Stimulated activated CD8-positive, alpha-beta memory T cell treated with anti-CD3 and anti-CD28 coated beads, Interleukin-12 subunit alpha, Interleukin-12 subunit beta, amount 100 ng/mL, for 24 hours (primary cell): Measurements from ENCODE around the gene HBG1.
"Not testable (repeated sequence)": the region's sequence is repeated elsewhere in the genome, so short reads cannot be mapped to it uniquely, and the experiment has no call there.

Experiments used
- DNase-seq: peaks from one replicate; pipeline ENCODE4 v3.0.0-alpha.2; 2020; ENCODE audit errors: extremely low read depth

The HBG1 gene

DNA sequence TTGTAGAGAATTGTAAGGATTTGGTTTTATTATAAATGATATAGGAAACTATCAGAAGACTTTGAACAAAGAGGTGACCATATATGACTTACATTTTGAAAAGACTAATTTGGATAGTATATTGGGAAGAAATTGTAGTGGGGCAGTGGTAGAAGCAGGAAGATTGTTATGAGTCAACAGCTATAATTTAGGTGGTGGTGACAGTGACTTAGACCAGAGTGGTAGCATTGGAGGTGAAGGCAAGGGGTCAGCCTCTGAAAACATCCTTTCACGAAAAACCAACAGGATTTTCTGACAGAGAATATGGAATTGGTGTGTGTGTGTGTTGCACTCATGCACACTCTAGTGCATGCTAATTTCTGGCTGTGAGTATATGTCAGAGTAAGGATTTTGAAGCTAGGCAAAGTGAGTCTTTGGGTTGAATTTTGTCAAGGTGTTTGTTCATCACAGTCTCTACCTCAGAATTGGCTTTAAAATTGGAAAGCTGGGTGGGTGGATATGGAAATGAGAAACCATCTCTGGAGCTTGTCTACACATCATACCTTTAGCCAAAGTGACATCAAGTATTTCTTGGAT is 28.2 kb upstream of the HBG1 start:
- no peak for DNase-seq

DNA sequence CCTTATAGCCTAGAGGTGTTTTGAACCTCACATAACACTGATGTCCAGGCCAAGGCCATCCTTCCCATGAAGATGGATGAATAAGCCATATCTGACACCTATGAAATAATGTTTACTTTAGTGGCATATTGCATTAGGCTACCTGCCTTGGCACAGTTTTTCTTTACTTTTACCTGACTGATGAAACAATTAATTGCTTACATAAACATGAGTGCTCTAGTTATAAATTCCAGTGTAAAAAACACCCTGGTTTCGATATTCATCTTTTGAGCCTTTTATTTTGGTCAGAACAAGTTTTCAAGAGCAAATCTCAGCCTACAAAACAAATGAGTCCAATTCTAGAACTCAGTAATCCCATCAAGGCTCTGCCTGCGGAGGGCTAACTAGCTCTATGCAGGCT is 27.0 kb upstream of the HBG1 start:
- no peak for DNase-seq

DNA sequence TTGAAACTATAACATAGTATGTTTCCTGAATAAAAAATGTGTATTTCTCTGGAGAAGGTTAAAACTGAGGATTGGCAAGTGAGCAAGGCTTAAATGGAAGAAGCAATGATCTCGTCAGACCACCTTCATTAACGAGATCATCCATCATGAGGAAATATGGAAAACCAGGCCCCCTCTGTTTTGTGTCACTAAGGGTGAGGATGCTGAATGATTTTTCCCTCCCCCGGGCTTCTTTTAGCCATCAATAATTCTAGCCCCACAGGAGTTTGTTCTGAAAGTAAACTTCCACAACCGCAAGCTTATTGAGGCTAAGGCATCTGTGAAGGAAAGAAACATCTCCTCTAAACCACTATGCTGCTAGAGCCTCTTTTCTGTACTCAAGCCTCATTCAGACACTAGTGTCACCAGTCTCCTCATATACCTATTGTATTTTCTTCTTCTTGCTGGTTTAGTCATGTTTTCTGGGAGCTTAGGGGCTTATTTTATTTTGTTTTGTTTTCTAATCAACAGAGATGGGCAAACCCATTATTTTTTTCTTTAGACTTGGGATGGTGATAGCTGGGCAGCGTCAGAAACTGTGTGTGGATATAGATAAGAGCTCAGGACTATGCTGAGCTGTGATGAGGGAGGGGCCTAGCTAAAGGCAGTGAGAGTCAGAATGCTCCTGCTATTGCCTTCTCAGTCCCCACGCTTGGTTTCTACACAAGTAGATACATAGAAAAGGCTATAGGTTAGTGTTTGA is 25.9 kb upstream of the HBG1 start:
- DNase-seq = no peak

- DNase-seq = no peak
These were observed 24.7 kb upstream of the HBG1 start for GRCh38 chr11:5274395-5274794.

GRCh38 chr11:5272395-5273017 is 22.8 kb upstream of the HBG1 start:
- no peak for DNase-seq

DNA sequence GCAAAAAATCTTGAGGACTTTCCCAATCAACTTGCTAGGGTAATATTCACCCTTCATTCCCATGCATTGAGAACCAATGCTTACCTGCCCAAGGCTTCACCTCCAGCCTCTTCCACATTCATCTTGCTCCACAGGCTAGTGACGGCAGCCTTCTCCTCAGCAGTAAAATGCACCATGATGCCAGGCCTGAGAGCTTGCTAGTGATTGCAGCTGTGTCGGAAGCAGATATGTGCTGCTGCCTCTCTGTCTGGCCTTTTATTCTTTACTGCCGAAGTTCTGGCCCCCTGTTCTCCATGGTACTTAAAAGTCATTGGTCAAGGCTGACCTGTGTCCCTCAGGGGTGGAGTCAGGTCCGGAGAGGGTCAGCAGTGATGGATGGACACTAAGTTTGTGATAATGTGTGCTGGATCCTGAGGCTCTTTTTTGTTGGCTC is 20.1 kb upstream of the HBG1 start, which contains the start of gene HBE1:
Gene HBE1 (minus strand): TSS at position 231 of the 433 bp plus-strand sequence. CDS start 55 bp downstream, at position 176.
- no peak for DNase-seq

DNA sequence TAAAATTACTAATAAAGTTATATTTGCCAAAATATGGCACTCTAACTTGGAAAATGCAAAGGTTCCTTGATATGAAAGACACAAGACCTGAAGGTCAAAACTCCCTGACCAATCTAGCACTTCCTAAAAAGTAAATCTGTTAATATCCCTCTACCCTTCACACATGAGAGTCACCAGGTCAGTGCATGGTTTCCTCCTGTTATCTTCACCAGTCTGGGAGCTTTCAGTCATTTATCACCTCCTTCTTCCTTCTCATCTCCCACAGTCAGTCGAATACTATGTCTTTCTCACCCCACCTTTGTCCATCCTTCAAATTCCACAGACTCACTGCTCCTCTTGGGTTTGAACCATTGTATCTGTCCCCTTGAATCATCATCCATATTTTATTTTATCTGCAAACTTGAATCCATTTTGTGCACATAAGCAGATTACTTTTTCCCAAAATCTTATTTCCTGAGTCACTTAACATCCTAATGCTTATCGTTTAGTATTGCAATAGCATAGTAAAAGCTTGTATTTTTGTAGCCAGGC is 17.4 kb upstream of the HBG1 start:
- DNase-seq = no peak

DNA sequence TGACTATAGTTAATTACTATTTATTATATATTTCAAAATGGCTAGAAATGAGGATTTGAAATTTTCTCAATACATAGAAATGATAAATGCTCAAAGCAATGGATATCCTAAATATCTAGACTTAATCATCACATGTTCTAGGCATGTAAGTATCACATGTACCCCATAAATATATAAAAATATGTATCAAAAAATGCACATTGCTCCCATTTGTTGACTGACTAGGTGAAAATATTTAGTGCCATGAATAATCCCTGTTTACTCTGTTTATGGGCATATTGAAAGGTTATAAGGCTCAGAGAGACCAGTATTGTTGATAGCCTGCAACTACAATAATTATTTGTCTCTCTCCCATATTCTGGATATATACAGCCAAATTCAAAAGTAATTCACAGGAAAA is 17.0 kb upstream of the HBG1 start:
- no peak for DNase-seq

DNA sequence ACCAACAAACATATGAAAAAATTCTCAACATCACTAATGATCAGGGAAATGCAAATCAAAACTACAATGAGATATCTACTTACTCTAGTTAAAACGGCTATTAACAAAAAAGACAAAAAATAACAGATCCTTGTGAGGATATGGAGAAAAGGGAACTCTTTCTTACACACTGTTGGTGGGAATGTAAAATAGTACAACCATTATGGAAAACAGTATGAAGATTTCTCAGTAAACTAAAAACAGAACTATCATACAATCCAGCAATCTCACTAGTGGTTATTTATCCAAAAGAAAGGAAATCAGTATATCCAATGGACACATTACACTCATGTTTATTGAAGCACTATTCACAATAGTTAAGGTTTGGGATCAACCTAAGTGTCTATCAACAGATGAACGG is 16.2 kb upstream of the HBG1 start:
- DNase-seq = no peak

GRCh38 chr11:5258543-5259262 is 9.0 kb upstream of the HBG1 start:
- no peak for DNase-seq

DNA sequence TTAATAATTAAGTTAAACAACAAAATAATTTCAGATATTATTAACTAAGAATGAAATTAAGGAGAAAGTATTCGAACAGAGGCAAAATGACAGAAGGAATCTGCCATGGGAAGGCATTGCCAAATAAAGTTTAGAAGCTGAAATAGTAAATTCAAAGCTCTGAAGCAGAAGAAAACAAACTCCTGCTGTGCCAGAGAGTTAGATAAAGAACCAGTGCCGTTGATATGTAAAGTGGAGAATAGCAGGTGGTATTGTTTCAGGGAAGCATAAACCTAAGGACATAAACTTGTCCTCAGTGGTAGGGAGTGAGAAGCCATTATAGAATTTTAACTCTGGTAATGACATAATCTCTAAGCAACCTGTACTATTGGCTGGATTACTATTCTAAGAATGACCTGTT is 7.6 kb upstream of the HBG1 start:
- DNase-seq = no peak

DNA sequence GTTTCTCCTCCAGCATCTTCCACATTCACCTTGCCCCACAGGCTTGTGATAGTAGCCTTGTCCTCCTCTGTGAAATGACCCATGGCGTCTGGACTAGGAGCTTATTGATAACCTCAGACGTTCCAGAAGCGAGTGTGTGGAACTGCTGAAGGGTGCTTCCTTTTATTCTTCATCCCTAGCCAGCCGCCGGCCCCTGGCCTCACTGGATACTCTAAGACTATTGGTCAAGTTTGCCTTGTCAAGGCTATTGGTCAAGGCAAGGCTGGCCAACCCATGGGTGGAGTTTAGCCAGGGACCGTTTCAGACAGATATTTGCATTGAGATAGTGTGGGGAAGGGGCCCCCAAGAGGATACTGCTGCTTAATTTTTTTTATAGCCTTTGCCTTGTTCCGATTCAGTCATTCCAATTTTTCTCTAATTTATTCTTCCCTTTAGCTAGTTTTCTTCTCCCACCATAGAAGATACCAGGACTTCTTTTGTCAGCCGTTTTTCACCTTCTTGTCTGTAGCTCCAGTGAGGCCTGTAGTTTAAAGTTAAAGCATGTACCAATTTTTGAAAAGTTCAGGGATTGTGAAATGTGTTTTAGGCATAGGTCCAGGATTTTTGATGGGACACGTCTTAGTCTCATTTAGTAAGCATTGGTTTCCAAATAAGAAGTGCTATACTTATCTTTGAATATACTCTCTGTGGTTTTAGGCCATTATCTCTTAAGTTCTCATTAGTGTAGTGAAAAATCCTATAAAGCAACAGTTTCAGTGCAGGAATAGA is 5.2 kb upstream of the HBG1 start, which contains the start of gene HBG2:
Gene HBG2 (minus strand): TSS at position 136 of the 768 bp plus-strand sequence. CDS start 53 bp downstream, at position 83.
- DNase-seq = not testable (repeated sequence)

- DNase-seq = not testable (repeated sequence)
These were observed 4.4 kb upstream of the HBG1 start for GRCh38 chr11:5254023-5254422.

DNA sequence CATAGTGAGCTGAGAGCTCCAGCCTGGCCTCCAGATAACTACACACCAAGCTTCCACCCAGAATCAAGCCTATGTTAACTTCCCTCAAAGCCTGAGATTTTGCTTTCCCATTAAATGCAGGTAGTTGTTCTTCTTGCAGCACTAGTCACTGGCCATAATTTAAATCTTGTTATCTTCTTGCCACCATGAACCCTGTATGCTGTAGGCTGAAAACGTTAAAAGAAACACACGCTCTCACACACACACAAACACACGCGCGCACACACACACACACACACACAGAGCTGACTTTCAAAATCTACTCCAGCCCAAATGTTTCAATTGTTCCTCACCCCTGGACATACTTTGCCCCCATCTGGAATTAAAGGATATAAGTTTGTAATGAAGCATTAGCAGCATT is 3.8 kb upstream of the HBG1 start:
- not testable (repeated sequence) for DNase-seq

DNA sequence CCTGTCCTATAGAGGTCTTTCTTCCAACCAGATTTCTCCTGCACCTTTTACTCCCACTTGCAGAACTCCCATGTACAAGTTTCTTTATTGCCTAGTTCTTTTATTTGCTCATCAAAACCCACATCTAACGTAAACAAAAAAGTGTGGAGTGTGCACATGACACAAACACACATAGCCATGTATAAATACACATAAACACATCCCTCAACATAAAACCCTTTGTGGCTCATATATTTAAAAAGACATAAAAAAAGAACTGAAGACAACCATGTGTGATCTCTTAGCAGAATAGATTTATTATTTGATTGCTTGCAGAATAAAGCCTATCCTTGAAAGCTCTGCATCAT is 3.2 kb upstream of the HBG1 start:
- DNase-seq = no peak

- no peak for DNase-seq
These were observed 2.7 kb upstream of the HBG1 start for GRCh38 chr11:5252192-5252918.

DNA sequence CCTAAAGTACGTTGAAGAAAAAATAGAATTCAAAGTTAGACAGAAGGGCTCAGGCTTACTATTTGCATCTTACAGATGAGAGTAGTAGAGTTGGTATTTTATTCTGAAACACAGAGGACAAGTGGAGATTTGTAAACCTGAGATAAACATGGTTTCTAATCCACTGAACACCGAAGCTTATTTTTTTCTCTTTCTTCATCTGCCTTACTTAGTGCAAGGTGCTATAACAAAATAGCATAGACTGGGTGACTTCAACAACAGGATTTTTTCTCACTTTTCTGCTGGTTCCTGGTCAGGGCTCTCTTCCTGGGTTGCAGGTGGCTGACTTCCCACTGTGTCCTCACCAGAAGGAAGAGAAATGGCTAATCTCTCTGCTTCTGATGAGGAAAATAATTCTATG is 2.1 kb upstream of the HBG1 start:
- no peak for DNase-seq

- no peak for DNase-seq
These were observed 1.0 kb upstream of the HBG1 start for GRCh38 chr11:5250543-5251204.

- DNase-seq = not testable (repeated sequence)
These were observed 1.2 kb downstream of the HBG1 start for GRCh38 chr11:5248498-5248897.
